HG03097 (cell line): ENCODE results near the gene GJA4.

Source experiments
- ATAC-seq: cut with Tn5 transposase; IDR thresholded peaks from one replicate; pipeline ENCODE4 v1.9.1; 2021; ENCODE audit not compliant: unreplicated experiment, low FRiP score

The GJA4 gene

GRCh38 chr1:34792868-34793727 lies at the start of gene GJA4:
Gene GJA4 (plus strand): TSS chr1:34792999. CDS start chr1:34794214, 1,215 bp downstream.
- no peak for ATAC-seq

GRCh38 chr1:34743775-34744174 lies 49.0 kb upstream of the GJA4 start:
- ATAC-seq: no peak

GRCh38 chr1:34744851-34745250 lies 47.9 kb upstream of the GJA4 start:
- no peak for ATAC-seq

DNA sequence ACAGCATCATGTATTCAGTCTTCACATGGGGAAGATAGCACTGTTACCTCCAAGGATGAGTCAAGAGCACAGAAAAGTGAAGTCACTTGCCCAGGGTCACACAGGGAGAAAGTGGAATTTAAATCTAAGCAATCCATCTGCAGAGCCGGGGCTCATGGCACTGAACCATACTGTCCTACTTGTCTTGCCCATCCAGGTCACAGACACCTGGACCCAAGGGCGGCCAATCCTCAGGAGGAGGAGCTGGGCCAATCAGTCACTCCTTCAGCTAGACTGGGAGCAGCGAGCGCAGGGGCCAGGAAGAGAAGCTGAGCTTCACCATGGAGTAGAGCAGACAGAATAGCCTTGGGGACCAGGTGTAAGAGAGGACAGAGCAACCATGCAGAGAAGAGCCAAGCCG lies 47.1 kb upstream of the GJA4 start:
- no peak for ATAC-seq

- no peak for ATAC-seq
Measured at GRCh38 chr1:34746101-34746500, 46.7 kb upstream of the GJA4 start.

DNA sequence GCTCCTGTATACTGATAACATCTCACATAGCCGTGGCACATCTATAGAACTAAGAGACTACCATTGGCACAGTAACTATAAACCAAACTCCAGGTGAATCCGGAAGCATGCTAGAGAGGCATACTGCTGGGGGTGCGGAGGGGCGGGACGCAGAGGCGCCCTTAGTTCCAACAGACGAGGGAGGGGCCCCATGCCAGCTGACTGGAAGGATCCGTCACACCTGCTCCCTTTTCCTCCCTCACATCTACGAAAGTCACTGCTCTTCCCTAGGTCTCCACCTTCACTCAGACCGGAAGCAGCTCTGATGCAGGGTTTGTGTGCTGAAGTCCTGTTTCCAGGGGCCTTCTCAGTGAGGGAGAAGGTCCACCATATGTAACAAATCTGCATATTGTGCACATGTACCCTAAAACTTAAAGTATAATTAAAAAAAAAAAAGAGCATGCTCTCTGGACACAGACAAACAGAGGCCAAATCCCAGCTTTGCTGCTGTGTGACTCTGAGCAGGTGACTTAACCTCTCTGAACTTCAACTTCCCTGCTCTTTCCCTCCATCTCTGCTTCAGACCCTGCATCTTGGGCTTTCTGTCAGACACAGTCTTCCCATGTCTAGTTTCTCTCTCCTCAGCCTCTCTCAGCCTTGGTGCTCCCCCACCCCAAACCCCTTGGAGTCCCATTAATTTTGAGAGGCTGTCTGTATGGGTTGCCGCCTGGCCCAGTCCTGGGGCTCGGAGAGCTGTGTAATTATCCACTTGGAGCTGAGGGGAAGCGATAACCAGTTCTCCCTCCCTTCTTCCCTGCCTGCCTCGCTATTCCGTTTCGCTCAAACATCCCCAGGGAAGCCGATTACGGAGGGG lies 45.8 kb upstream of the GJA4 start:
- no peak for ATAC-seq

DNA sequence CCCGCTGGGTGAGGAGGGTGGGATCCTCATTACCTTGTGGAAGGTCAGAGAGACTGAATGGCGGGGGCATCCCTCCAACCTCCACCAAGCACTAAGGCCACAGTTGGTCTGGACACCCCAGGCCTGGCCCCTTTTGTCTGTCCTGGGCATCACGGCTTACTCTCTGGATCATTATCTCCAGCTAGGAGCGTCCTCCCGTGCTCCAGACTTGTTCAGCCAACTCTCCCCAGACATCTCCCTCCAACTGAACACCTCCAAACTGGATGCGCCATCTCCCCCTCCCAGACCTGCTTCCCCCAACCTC lies 45.2 kb upstream of the GJA4 start:
- ATAC-seq: no peak

GRCh38 chr1:34749992-34750391 lies 42.8 kb upstream of the GJA4 start:
- no peak for ATAC-seq

GRCh38 chr1:34750610-34751009 lies 42.2 kb upstream of the GJA4 start:
- no peak for ATAC-seq

DNA sequence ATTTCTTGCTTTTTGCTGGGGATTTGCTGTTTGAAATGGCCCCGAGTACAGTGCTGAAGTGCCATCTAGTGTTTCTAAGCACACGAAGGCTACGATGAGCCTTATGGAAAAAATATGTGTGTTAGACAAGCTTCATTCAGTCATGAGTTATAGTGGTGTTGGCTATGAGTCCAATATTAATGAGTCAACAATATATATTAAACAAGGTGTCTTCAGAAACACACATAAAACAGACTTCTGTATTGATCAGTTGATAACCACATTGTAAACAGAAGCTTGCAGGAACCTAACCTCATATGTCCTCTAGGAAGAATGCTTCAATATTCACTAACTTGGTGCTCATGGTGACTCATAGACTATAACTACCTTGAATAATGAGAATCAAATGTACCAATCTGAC lies 39.6 kb upstream of the GJA4 start:
- ATAC-seq: no peak

DNA sequence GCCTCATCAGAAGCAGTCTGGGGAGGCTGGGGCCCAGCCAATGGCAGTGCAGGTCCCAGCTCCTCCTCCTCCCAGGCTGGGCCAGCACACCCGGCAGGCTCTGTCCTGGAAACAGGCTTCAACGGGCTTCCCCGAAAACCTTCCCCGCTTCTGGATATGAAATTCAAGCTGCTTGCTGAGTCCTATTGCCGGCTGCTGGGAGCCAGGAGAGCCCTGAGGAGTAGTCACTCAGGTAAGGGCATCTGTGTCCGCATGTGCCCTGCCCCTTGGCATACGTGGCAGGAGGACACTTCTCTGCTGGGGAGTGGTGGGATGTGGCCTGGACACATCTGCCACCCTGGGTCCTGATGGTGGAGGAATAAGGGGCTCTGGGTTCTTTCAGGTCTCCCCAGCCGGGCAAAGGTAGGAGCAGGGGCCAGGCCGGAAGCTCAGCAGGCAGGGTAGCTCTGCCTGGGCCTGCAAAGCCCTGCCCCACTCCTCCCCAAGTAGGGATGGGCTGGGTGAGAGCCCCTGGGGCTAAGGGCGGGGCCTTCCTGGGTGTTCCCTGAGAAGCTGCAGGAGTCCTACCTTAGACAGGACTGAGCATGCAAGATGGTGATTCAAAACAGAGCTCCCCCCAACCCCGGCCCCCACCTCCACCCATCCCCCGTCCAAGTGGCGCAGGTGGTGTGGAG lies 37.7 kb upstream of the GJA4 start, which contains the start of gene GJB5:
Gene GJB5, plus strand, starts transcription at position 84 of the 674 bp plus-strand sequence. CDS start 2,284 bp downstream, outside the sequence.
- ATAC-seq: no peak

DNA sequence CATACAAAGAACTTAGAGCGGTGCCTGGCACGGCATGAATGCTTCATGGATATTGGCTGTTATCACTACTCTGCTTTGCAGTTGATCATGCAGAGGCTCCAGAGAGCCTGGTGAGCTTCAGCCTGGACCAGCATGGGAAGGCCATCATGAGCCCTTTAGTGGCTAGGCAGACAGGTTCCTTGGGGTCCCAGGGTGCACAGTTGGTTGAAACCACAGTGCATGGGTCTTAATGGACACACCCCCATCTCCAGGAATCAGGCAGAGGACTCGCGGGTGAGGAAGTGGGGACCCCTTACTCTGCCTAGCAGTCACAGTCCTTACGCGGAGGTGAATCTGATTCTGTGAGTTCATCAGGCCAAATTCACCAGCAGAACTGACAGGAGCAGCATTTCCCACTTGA lies 36.8 kb upstream of the GJA4 start:
- no peak for ATAC-seq

DNA sequence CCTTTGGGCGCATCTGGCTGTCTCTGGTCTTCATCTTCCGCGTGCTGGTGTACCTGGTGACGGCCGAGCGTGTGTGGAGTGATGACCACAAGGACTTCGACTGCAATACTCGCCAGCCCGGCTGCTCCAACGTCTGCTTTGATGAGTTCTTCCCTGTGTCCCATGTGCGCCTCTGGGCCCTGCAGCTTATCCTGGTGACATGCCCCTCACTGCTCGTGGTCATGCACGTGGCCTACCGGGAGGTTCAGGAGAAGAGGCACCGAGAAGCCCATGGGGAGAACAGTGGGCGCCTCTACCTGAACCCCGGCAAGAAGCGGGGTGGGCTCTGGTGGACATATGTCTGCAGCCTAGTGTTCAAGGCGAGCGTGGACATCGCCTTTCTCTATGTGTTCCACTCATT lies 35.4 kb upstream of the GJA4 start:
- no peak for ATAC-seq

DNA sequence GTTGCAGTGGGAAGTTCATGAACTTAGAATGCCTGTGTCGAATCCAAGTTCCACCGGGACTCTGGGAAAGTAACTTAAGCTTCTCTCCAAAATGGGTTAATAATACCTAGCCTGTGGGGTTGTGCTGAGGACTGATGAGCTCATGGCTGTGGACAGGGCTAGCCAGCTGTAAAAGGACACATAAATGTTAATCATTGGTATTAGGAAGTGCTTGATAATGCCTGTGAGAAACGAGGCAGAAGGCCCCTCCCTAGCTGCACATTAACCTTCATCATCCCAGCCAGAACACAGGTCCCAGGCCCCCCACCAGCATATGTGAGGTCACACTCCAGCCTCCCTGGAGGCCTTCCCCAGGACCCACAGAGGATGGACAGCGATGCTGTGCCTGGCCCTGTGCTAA lies 34.0 kb upstream of the GJA4 start:
- ATAC-seq: no peak

DNA sequence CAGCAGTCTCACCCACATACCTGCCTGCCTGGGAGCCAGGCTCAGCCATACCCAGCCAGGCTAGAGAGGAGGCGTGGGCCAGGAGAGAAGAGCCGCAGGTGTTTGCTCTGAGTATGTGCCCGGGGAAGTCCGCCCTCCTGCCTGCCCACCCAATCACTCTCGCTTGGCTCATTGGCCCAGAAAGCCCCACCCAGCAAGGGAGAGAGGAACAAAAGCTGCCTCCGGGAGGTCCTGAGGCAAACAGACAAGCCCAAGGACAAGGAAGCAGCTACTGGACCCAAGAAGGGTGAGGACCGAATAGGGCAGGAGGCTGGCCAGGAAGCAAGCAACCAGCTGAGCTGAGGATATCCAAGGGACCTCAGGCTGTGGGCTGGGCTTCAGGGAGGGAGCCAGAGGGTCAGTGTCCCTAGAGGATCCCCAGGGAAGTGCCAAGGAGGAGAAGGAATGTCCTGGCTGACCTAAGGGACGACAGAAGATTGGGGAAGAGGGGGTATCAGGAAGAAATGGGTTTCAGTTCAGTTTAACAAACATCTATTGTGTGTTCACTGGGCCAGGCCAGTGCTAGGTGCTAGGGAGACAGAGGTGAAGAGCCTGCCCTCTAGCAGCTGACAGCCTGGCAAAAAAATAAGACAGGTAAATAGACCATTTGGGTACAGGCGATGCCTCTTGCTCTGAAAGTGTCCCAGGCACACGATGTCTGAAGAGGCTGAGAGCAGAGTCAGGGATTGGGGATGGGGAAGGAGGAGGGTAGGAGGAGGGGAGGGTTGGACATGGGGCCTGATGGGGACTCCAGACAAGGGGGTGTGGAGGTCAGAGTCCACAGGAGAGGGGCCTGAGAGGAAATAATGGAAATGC lies 33.1 kb upstream of the GJA4 start, which contains the start of gene GJB4:
Gene GJB4, plus strand, starts transcription at position 238 of the 855 bp plus-strand sequence. CDS start 1,515 bp downstream, outside the sequence.
- ATAC-seq: no peak

GRCh38 chr1:34761176-34761761 lies 31.5 kb upstream of the GJA4 start:
- no peak for ATAC-seq

DNA sequence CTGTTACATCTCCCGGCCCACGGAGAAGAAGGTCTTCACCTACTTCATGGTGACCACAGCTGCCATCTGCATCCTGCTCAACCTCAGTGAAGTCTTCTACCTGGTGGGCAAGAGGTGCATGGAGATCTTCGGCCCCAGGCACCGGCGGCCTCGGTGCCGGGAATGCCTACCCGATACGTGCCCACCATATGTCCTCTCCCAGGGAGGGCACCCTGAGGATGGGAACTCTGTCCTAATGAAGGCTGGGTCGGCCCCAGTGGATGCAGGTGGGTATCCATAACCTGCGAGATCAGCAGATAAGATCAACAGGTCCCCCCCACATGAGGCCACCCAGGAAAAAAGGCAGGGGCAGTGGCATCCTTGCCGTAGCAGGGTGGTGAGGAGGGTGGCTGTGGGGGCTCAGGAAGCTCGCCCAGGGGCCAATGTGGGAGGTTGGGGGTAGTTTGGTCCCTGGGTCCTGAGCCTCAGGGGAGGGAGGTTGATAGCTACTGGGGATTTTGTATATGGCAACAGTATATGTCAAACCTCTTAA lies 31.0 kb upstream of the GJA4 start:
- no peak for ATAC-seq

- ATAC-seq: no peak
Measured at GRCh38 chr1:34762474-34763141, 30.2 kb upstream of the GJA4 start.
